ENCODE results near the gene RAD9A. TPM values are rescaled to one million over a fixed set of nuclear protein-coding genes. Genes with fewer than 3 reads are reported as not detected.

The RAD9A gene
- polyA plus RNA-seq, 3 donors = 3.7 to 31.7 (median 3.8) TPM

- H2AFZ ChIP-seq (ENCODE audit: insufficient read depth, low read depth, low read length, poor library complexity, severe bottlenecking) = no peak overlapping the region
- no peaks in the 10 kb centered on the region for H3K79me2 ChIP-seq (ENCODE audit: insufficient read depth, low read length)
- no peaks in the 10 kb centered on the region for H3K9me3 ChIP-seq (replicated peaks in 1 of 2; ENCODE audit: control insufficient read depth in 1 of 2, insufficient read depth in 1 of 2, low read length in 2 of 2)
- H3K4me3 ChIP-seq (replicated peaks in 1 of 3; ENCODE audit: low read depth in 2 of 3, low read length in 3 of 3) = no peak overlapping the region
- H4K20me1 ChIP-seq (ENCODE audit: insufficient read depth, low read length) = peaks cover 86% of the 10 kb centered on the region
- Mint-ChIP-seq H3K9me3 (no peaks in the 10 kb centered on the region), H3K4me1 (peaks cover 44% of the 10 kb centered on the region), H3K27me3 (ENCODE audit: low read depth in 3 of 3) (no peaks in the 10 kb centered on the region), H3K4me3 (peak overlapping the region in 1 of 2 donors; percentile 59), H3K36me3 (peaks cover 42 to 56% of the 10 kb centered on the region in 2 donors), H3K27ac (peak overlapping the region in 2 of 7 donors; percentile 70 to 82)
- TF ChIP-seq CTCF (IDR thresholded peaks at IDR 0.05) = no peak
- intact Hi-C loops (cut with micrococcal nuclease) = no loop called here
- no peak overlapping the region for H3K4me2 ChIP-seq (replicated peaks; ENCODE audit: extremely low read depth, low read length, poor library complexity, severe bottlenecking)
- H3K9ac ChIP-seq (ENCODE audit: insufficient read depth, low read length, poor library complexity, severe bottlenecking) = no peak overlapping the region
- H3K27me3 ChIP-seq (ENCODE audit: control insufficient read depth in 2 of 2, insufficient read depth in 2 of 2, low read length in 2 of 2) = no peaks in the 10 kb centered on the region
- H3K27ac ChIP-seq (ENCODE audit: low read depth in 1 of 2, low read length in 2 of 2) = no peak overlapping the region
- peaks cover 30 to 73% of the 10 kb centered on the region in 2 donors for H3K36me3 ChIP-seq (replicated peaks in 1 of 2; ENCODE audit: control insufficient read depth in 1 of 2, insufficient read depth in 2 of 2, low read length in 2 of 2)
- no peak for DNase-seq
- 89% methylated on average over 22 of the region's 41 CpGs for WGBS (ENCODE audit: insufficient coverage)
- H3K4me1 ChIP-seq (ENCODE audit: control insufficient read depth in 1 of 2, insufficient read depth in 2 of 2, low read length in 2 of 2) = peaks cover 22 to 55% of the 10 kb centered on the region in 2 donors
Observed at GRCh38 chr11:67438158-67438902, 46.5 kb downstream of the RAD9A start.

GRCh38 chr11:67439321-67440228 is 47.8 kb downstream of the RAD9A start:
- Histone ChIP-seq H3K4me3 (replicated peaks in 1 of 3; ENCODE audit: low read depth in 2 of 3, low read length in 3 of 3) (no peak overlapping the region), H3K36me3 (replicated peaks in 1 of 2; ENCODE audit: control insufficient read depth in 1 of 2, insufficient read depth in 2 of 2, low read length in 2 of 2) (peaks cover 17 to 60% of the 10 kb centered on the region in 2 donors), H3K9me3 (replicated peaks in 1 of 2; ENCODE audit: control insufficient read depth in 1 of 2, insufficient read depth in 1 of 2, low read length in 2 of 2) (no peaks in the 10 kb centered on the region), H3K27ac (ENCODE audit: low read depth in 1 of 2, low read length in 2 of 2) (peak overlapping the region in 1 of 2 donors; percentile 8), H3K4me1 (ENCODE audit: control insufficient read depth in 1 of 2, insufficient read depth in 2 of 2, low read length in 2 of 2) (peaks cover 31 to 65% of the 10 kb centered on the region in 2 donors), H3K9ac (ENCODE audit: insufficient read depth, low read length, poor library complexity, severe bottlenecking) (no peak overlapping the region), H4K20me1 (ENCODE audit: insufficient read depth, low read length) (peaks cover 76% of the 10 kb centered on the region), H3K4me2 (replicated peaks; ENCODE audit: extremely low read depth, low read length, poor library complexity, severe bottlenecking) (no peak overlapping the region), H3K27me3 (ENCODE audit: control insufficient read depth in 2 of 2, insufficient read depth in 2 of 2, low read length in 2 of 2) (no peaks in the 10 kb centered on the region), H3K79me2 (ENCODE audit: insufficient read depth, low read length) (no peaks in the 10 kb centered on the region), H2AFZ (ENCODE audit: insufficient read depth, low read depth, low read length, poor library complexity, severe bottlenecking) (no peak overlapping the region)
- 47% methylated on average over 21 of the region's 31 CpGs for WGBS (ENCODE audit: insufficient coverage)
- peaks cover 35 to 46% of the 10 kb centered on the region in 2 donors for H3K36me3 Mint-ChIP-seq
- H3K27ac Mint-ChIP-seq = peak overlapping the region; percentile 41 to 82 (median 69)
- H3K9me3 Mint-ChIP-seq = no peaks in the 10 kb centered on the region
- TF ChIP-seq CTCF (IDR thresholded peaks at IDR 0.05) = peak; percentile 15
- peaks cover 0 to 2% (median 1%) of the 10 kb centered on the region in 3 donors for H3K27me3 Mint-ChIP-seq (ENCODE audit: low read depth in 3 of 3)
- peak overlapping the region in 1 of 2 donors; percentile 41 for H3K4me3 Mint-ChIP-seq
- peak in 2 of 3 donors; percentile 27 to 42 for DNase-seq
- intact Hi-C loops (cut with micrococcal nuclease) = no loop called here
- peaks cover 51% of the 10 kb centered on the region for H3K4me1 Mint-ChIP-seq

Data from CD14-positive monocyte (primary cell).